ENCODE results near the gene SOAT1.
"Not testable (repeated sequence)": the region's sequence is repeated elsewhere in the genome, so short reads cannot be mapped to it uniquely, and the experiment has no call there.

SOAT1 gene

DNA sequence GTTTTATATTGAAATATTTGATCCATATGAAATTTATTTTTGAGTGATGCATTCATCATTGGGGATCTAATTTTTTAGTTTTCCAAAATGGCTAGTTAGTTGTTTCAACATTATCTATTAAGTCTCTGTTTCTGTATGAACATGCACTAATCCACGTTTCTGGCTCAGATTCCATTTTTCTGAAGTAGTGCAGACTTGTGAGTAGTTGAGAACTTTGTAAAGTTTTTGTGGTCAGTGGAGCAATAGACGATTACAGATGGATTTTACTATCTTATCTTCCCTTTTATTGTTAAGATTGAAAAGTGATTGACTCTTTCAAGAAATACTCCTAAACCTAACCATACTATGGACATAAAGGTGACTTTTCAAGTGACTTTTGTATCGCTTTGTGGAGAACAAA is 16.7 kb downstream of the SOAT1 start:
- DNase-seq, result no peak

GRCh38 chr1:179310721-179311120 is 17.1 kb downstream of the SOAT1 start:
- no peak for DNase-seq

- DNase-seq, result no peak
These were observed 17.6 kb downstream of the SOAT1 start for GRCh38 chr1:179311149-179311700.

- DNase-seq, result no peak
These were observed 19.4 kb downstream of the SOAT1 start for GRCh38 chr1:179313004-179313403.

GRCh38 chr1:179314928-179315327 is 21.3 kb downstream of the SOAT1 start:
- no peak for DNase-seq

DNA sequence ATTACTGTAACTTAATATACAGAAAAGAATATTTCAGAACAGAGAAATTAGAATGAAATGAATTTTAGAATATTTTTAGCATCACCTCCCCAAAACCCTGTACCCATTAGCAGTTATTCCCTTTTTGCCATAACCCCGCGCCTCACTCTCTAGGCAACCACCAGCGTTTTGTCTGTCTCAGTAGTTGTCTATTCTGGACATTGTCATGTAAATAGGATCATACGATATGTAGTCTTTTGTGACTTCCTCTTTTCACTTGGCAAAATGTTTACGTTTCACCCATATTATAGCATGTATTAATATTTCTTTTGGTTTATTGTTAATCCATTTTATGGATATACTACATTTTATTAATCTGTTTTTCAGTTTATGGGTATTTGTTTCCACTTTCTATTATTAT is 24.9 kb downstream of the SOAT1 start:
- DNase-seq, result no peak

DNA sequence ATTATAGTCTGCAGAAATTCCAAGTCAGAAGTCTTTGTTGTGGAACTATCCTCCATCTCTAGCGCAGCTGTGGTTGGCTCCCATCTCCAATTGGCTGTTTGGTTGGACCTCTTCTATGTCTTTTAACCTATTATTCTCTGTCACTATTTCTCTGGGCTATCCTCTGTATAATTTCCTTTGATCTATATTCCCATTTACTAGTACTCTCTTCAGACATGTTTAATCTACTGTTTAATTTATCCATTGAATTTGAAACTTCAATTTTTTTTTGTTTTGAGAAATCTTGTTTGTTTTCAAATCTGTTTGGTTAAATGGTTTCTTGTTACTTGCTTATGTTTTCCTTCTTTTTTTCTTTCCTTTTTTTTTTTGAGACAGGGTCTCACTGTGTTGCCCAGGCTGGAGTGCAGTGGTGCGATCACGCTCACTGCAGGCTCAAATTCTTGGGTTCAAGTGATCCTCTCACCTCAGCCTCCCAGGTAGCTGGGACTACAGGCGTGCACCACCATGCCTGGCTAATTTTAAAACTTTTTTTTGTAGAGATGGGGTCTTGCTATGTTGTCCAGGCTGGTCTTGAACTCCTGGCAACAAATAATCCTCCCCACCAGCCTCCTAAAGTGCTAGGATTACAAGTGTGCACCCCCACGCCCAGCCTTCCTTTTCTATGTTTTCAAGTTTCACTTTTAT is 28.1 kb downstream of the SOAT1 start:
- no peak for DNase-seq

DNA sequence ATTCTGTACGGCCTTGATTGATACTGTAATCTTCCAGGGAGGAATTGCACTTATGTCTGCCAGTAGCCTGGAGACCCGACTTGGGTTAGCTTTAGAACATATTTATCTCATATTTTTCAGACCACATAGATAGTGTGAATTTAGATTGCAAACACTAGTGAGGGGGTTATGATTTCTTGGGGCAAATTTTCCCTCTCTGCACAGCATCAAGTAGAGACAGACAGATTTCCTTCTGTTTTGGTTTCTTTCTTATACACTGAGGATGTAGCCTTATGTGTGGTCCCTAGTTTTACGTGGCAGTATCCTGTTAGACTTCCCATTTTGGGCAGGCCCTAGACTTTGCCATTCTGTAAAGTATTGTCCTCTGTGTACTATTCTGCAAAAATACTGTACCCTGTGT is 29.0 kb downstream of the SOAT1 start:
- DNase-seq, result no peak

DNA sequence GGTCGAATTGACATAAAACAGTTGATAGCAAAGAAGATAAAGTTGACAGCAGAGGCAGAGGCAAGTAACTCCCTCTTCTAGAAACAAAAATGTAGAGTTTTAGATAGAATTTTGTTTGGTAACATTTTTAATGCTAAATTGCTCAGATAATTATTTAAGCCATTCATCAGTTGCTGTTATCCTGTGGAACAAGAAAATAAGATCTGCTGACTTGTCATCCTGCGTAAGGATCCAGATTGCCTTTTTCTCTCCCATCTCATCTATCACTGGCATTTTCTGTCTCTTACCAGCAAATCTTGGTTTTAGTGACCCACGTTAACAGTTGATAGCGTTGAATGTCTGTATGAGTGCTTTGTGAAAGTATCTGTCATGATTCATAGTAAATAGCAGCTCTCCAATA is 29.8 kb downstream of the SOAT1 start:
- DNase-seq, result no peak

- no peak for DNase-seq
These were observed 32.2 kb downstream of the SOAT1 start for GRCh38 chr1:179325836-179326235.

- no peak for DNase-seq
These were observed 33.1 kb downstream of the SOAT1 start for GRCh38 chr1:179326746-179327145.

DNA sequence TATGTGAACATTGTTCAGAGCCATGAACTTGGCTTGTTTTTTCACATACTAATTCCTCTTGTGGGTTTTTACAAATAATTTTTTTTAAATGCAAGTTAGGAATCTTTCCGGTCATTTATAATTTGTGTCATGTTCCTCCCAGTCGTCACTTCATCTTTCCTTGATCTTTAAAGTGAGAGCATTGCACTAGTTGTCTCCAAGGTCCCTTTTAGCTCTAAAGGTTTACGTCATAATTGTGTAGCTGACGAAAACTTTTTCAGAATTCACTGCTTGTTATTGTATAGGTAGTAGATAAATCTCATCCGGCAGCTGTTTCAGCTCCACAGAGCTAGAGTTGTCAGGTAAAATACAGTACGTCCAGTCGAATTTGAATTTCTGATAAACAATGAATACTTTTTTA is 33.6 kb downstream of the SOAT1 start:
- no peak for DNase-seq

DNA sequence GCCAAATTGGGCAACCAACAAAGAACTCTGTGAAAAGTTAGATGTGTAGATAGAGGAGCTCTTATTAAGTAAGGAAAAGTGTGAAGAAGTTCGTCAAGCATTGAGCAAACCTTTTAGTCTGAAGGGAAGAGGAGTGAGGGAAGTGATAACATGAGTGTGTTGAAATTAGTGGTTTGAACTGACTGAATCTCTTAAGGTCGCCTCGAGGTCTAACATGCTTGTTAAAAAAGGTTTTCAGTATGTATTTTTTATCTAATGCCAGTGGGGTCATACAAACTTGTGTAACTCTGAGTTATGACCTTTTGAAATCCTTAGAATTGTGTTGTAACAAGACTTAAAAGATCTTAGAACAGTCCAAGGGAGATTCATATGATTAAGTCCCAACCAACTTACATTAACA is 34.1 kb downstream of the SOAT1 start:
- DNase-seq, result no peak

GRCh38 chr1:179329862-179330261 is 36.3 kb downstream of the SOAT1 start:
- no peak for DNase-seq

GRCh38 chr1:179334440-179334839 is 40.8 kb downstream of the SOAT1 start:
- DNase-seq, result no peak

- DNase-seq, result no peak
These were observed 43.7 kb downstream of the SOAT1 start for GRCh38 chr1:179337288-179337687.

DNA sequence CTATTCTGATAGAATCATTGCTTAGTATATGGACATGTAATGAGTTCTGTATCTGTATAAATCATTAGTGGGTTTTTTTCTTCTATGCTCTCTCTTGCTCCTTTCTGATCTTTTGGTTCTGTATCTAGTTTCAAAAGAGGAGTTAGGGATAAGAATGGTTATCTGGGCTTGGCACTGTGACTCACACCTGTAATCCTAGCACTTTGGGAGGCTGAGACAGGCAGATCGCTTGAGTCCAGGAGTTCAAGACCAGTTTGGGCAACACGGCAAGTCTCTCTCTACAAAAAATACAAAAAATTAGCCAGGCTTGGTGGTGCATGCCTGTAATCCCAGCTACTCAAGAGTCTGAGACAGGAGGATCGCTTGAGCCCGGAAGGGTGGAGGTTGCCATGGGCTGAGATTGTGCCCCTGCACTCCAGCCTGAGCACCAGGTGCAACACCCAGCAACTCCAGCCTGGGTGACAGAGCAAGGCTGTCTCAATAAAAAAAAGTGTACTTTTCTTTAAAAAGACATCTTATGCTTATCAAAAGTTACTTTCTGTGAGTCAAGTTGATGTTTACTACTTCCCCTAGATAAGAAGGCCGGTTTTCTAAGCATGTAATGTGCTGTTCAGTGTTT is 44.5 kb downstream of the SOAT1 start:
- DNase-seq, result no peak

GRCh38 chr1:179340918-179341317 is 47.3 kb downstream of the SOAT1 start:
- no peak for DNase-seq

DNA sequence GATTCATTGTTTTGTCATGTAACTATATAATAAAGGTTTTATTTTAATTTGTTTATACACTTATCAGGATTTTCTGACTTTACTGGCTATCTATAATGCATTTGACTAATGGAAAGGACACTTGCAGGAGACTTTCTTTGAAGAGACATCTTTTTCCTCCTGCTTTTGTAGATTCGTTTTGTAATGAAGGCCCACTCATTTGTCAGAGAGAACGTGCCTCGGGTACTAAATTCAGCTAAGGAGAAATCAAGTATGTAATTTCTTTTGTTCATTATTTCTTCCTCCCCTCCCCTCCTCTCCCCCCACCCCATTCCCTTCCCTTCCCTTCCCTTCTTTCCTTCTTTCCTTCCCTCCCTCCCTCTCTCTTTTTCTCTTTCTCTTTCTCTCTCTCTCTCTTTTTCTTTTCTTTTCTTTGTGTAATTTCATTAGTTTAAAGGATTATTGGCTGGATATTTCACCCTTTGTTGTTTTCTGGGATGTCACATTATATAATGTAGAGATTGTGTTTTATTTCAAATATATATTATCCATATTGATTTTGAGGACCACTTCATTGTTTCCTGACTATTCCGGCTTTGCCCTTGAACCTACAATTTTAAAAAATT is 48.4 kb downstream of the SOAT1 start:
- no peak for DNase-seq

GRCh38 chr1:179342740-179343404 is 49.3 kb downstream of the SOAT1 start:
- no peak for DNase-seq

GRCh38 chr1:179351281-179351680 is 57.7 kb downstream of the SOAT1 start:
- no peak for DNase-seq

DNA sequence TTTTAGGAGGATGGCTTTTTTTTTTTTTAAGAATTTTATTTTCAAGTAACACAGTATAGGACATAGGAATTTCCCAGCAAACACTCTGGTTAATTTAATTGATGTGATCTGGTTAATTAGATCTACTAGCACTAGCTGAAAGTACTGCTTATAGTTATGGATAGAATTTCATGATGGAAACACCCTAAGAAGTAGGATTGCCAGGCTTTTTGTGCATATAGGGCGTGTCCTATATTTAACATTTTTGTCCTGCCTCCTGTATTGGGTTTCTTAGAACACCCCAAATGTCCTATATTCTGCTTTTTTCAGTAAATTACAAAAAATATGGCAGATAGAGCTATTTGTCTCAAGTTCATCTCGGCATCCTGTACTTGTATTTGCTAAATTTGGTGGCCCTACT is 58.6 kb downstream of the SOAT1 start:
- no peak for DNase-seq

DNA sequence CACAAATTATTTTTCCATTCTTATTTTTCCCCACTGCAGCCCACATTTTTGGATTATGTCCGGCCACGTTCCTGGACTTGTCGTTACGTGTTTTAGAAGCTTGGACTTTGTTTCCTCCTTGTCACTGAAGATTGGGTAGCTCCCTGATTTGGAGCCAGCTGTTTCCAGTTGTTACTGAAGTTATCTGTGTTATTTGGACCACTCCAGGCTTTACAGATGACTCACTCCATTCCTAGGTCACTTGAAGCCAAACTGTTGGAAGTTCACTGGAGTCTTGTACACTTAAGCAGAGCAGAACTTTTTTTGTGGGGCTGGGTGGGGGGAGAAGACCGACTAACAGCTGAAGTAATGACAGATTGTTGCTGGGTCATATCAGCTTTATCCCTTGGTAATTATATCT is 59.9 kb downstream of the SOAT1 start:
- DNase-seq, result peak; percentile 82

GRCh38 chr1:179361631-179362030 is 68.0 kb downstream of the SOAT1 start:
- not testable (repeated sequence) for DNase-seq

Measured in islet precursor cell (in vitro differentiated cells).